NCI-H82 treated with DMSO at 0.1 percent for 48 hours (cell line): ENCODE measurements around the gene BATF2.

ENCODE experiments used
- DNase-seq: peaks from one replicate; lab custom pipeline; 2025; ENCODE audit not compliant: unreplicated experiment; lab: John Stamatoyannopoulos, UW

The BATF2 gene

DNA sequence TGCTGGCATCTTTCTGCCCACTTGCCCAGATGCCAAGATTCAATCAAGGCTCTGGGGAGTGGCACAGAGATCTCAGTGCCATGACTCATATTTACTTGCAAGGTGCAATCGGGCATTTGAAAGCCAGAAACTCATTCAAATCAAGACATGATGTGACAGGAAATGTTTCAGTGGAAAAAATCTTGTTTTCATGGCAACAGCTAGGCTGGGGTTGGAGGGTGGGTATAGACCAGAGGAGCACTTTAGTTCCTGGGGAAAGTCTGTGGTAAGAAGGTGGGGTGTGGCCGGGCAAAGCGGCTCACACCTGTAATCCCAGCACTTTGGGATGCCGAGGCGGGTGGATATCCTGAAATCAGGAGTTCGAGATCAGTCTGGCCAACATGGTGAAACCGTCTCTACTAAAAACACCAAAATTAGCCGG lies 26.0 kb downstream of the BATF2 start:
- no peak for DNase-seq

- peak; percentile 18 for DNase-seq
Measured at GRCh38 chr11:64969209-64969608, 27.6 kb downstream of the BATF2 start.

- no peak for DNase-seq
Measured at GRCh38 chr11:64967375-64967774, 29.4 kb downstream of the BATF2 start.

DNA sequence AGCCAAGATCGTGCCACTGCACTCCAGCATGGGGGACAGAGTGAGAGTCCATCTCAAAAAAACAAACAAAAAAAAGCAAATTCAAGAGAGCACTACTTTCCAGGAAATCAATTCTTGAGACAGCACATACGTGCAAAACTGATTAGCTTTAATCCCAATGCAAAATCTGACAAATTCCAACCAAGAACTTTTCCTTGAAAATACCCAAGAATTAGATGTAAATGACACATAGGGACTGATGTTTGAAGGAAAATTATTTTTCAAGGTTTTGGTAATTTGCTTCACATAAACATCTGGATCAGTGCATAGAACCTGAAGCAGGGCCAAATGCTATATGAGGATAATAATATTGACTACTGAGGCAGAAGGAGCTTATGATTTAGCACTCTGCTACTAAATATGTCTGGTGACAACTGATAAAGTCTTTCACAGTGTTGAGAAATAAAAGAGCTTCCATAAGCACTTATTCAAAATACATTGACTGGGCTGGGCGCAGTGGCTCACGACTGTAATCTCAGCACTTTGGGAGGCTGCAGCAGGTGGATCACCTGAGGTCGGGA lies 33.6 kb downstream of the BATF2 start:
- no peak for DNase-seq

- no peak for DNase-seq
Measured at GRCh38 chr11:64960719-64961118, 36.1 kb downstream of the BATF2 start.

DNA sequence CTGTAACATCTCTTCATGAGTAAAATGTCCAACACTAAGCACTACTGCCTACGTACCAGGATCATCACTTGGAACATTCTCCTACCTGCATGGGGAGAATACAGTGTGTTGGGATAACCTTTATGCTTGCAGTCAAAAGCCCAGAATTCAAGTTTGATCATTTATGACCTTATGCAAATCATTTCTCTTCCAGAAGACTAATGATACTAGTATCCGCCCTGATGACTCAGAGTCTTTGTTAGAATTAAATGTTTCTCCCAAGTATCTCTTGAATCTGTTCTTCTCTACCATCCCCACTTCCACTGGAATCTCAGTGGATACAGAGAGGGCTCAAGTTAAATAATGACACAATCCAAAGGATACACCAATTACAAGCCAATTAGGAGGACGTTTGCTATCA lies 37.3 kb downstream of the BATF2 start:
- no peak for DNase-seq

DNA sequence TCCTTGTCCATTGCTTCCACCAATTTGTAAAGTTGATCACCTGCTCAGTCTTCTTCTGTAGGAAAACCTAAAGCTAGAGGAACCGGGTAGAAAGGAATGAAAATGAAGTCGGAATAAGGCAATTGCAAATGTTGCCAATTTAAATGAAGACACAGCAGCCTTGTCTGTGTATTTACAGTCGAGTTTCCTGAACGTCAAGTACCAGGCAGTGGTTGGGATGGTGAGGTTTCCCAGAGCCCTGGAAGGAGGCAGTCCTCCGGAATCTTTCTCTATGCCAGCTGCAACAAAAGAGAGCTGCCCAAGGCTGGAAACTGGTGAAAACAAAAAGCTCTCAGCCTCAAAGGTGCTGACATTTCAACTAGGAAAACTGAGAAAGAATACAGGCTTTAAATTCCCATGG lies 42.6 kb downstream of the BATF2 start:
- no peak for DNase-seq

GRCh38 chr11:64951529-64951928 lies 45.2 kb downstream of the BATF2 start:
- DNase-seq, result no peak

- DNase-seq, result no peak
Measured at GRCh38 chr11:64947208-64947814, 49.5 kb downstream of the BATF2 start.
